Measurements from ENCODE around the gene ZPR1.

ZPR1 gene

DNA sequence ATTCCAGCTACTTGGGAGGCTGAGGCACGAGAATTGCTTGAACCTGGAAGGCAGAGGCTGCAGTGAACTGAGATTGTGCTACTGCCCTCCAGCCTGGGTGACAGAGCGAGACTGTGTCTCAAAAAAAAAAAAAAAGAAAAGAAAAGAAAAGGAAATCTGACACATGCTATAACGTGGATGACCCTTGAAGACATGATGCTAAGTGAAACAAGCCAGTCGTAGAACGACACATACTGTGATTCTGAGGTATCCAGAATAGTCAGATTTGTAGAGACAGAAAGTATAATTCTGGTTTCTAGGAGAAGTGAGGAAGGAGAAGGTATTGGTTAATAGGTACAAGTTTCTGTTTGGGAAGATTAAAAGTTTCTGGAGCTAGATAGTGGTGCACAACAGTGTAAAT is 10.5 kb upstream of the ZPR1 start:
- no peak overlapping the region for H3K4me3 ChIP-seq (replicated peaks in 1 of 2; ENCODE audit: low read depth in 2 of 2, low read length in 2 of 2)
- no peak for DNase-seq (ENCODE audit: low read depth in 2 of 2)
- TF ChIP-seq, protein P1, sequence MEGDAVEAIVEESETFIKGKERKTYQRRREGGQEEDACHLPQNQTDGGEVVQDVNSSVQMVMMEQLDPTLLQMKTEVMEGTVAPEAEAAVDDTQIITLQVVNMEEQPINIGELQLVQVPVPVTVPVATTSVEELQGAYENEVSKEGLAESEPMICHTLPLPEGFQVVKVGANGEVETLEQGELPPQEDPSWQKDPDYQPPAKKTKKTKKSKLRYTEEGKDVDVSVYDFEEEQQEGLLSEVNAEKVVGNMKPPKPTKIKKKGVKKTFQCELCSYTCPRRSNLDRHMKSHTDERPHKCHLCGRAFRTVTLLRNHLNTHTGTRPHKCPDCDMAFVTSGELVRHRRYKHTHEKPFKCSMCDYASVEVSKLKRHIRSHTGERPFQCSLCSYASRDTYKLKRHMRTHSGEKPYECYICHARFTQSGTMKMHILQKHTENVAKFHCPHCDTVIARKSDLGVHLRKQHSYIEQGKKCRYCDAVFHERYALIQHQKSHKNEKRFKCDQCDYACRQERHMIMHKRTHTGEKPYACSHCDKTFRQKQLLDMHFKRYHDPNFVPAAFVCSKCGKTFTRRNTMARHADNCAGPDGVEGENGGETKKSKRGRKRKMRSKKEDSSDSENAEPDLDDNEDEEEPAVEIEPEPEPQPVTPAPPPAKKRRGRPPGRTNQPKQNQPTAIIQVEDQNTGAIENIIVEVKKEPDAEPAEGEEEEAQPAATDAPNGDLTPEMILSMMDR (IDR thresholded peaks at IDR 0.05; ENCODE audit: low read depth, low read length): no peak

DNA sequence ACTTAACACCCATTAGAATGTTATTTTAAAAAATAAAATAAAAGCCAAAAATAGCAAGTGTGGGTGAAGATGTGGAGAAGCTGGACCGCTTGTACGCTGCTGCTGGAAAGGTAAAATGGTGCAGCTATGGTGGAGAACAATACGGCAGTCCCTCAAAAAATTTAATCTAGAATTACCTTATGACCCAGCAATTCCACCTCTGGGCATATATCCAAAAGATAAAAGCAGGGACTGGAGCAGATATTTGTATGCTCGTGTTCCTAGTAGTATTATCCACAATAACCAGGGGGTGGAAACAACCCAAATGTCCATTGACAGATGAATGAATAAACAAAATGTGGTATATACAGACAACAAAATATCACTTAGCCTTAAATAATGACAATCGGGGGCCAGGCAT is 10.0 kb upstream of the ZPR1 start:
- TF ChIP-seq, protein P1 (IDR thresholded peaks at IDR 0.05; ENCODE audit: low read depth, low read length): no peak
- no peak for DNase-seq (ENCODE audit: low read depth in 2 of 2)
- no peak overlapping the region for H3K4me3 ChIP-seq (replicated peaks in 1 of 2; ENCODE audit: low read depth in 2 of 2, low read length in 2 of 2)

DNA sequence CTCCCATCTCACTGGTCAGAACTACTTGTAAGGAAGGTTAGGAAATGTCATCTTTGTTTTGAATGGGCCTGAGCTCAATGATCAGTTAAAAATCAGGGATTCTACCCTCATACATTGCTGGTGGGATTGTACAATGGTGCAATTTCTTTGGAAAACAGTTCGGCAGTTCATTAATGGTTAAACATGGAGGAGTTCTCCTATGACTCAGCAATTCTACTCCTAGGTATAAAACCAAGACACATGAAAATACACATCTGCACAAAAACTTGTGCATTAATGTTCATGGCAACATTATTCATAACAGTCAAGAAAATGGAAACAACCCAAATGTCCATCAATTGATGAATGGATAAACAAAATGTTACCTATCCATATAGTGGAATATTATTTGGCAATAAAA is 8.7 kb upstream of the ZPR1 start:
- TF ChIP-seq, protein P1 (IDR thresholded peaks at IDR 0.05; ENCODE audit: low read depth, low read length): no peak
- H3K4me3 ChIP-seq (replicated peaks in 1 of 2; ENCODE audit: low read depth in 2 of 2, low read length in 2 of 2): no peak overlapping the region
- DNase-seq (ENCODE audit: low read depth in 2 of 2): no peak

DNA sequence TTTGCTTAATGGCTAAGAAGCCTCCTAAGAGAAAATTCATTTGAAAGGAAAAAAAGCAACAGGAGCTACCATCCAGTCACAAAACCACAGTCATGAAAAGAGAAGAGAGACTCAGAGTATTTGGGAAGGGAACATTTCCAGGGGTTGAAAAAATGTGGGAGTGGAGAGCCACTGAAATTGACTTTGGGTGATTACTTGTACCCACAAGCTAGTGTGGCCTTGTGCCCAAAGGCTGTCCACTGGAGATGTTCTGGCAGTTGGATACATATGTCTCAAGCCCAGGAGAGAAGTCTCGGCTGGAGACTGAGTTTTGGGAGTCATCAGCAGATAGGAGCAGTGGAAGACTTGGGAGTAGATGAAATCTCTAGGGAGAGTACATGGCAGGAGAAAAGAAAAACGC is 7.0 kb upstream of the ZPR1 start:
- no peak overlapping the region for H3K4me3 ChIP-seq (replicated peaks in 1 of 2; ENCODE audit: low read depth in 2 of 2, low read length in 2 of 2)
- TF ChIP-seq, protein P1 (IDR thresholded peaks at IDR 0.05; ENCODE audit: low read depth, low read length): no peak
- no peak for DNase-seq (ENCODE audit: low read depth in 2 of 2)

DNA sequence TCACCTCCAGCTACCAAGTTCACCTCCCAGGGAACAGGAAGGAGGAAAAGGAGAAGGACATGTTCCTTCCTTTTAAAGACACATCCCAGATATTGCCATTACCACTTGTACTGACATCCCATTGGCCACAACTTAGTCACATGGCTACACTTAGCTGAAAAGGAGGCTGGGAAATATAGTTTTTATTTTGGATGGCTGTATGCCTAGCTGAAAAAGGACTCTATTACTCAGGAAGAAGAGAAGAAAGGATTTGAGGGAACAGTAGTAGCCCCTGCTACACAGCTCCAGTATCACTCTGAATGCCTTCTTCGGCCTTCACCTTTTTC is 5.9 kb upstream of the ZPR1 start:
- H3K4me3 ChIP-seq (replicated peaks in 1 of 2; ENCODE audit: low read depth in 2 of 2, low read length in 2 of 2): no peak overlapping the region
- TF ChIP-seq, protein P1 (IDR thresholded peaks at IDR 0.05; ENCODE audit: low read depth, low read length): no peak
- peak; percentile 43 to 45 for DNase-seq (ENCODE audit: low read depth in 2 of 2)

DNA sequence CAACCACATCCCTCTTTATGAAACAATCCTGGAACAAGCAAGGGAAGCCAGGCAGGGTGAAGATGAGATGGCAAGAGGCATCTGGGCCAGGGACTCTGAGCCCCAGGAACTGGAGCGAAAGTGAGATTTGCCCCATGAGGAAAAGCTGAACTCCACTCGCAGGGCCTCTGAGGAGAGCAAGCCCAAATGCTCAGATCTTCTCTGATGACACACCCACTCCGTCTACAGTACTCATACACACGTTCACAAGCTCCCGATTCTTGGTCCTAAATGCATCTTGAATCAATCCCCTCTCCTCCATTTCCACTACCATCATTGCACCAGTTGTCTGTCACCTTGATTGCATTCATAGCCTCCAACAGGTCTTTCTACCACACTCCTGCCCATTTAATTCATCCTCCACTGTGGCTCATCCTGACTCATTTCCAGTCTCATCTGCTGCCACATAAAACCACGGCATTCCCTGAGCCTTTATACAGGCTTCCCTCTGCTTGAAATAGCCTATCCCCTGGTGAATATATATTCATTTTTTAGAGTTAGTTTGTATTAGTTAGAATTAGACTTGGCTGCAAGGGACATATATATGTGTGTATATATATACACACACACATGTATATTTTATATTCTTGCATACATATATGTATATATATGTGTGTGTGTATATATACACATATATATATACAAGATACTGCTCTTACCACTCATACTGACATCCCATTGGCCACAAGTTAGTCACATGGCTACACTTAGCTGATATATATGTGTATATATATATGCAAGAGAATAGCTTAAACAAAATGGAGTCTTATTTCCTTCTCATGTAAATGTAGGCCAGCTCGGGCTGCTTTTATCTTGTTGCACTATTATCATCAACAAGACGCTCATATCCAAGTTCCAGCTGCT is 5.3 kb upstream of the ZPR1 start:
- H3K4me3 ChIP-seq (replicated peaks in 1 of 2; ENCODE audit: low read depth in 2 of 2, low read length in 2 of 2): no peak overlapping the region
- TF ChIP-seq, protein P1 (IDR thresholded peaks at IDR 0.05; ENCODE audit: low read depth, low read length): no peak
- DNase-seq (ENCODE audit: low read depth in 2 of 2): peak; percentile 21 to 85
